Measurements from ENCODE around the gene HSPB6.

DNA sequence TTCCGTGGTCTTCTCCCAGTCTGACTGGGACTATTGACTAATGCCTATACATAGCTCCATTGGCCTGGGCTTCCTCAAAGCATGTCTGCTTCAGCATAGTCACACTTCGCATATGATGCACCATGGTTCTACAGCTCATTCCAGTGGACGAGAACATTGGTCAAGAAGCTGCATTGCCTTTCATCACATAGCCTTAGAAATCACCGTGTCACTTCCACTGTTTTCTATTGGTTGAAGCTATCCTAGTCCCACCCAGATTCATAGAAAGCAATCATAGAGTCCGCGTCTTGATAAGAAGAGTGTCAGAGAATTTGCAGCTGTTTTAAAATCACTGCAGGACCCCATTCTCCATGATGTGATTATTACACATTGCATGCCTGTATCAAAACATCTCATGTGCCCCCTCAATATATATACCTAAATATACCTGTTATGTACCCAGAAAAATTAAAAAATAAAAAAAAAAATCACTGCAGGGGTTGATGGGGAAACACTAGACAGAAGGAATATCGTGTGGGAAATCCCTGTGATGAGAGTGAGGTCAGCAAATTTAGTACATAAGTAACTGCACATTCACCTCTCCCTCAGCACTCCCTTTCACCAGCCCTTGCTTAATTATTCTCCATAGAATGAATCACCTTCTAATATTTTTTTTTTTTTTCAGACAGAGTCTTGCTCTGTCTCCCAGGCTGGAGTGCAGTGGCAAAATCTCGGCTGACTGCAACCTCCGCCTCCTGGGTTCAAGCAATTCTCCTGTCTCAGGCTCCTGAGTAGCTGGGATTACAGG lies 16.4 kb upstream of the HSPB6 start:
- TF ChIP-seq, protein P1, sequence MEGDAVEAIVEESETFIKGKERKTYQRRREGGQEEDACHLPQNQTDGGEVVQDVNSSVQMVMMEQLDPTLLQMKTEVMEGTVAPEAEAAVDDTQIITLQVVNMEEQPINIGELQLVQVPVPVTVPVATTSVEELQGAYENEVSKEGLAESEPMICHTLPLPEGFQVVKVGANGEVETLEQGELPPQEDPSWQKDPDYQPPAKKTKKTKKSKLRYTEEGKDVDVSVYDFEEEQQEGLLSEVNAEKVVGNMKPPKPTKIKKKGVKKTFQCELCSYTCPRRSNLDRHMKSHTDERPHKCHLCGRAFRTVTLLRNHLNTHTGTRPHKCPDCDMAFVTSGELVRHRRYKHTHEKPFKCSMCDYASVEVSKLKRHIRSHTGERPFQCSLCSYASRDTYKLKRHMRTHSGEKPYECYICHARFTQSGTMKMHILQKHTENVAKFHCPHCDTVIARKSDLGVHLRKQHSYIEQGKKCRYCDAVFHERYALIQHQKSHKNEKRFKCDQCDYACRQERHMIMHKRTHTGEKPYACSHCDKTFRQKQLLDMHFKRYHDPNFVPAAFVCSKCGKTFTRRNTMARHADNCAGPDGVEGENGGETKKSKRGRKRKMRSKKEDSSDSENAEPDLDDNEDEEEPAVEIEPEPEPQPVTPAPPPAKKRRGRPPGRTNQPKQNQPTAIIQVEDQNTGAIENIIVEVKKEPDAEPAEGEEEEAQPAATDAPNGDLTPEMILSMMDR (IDR thresholded peaks at IDR 0.05), result no peak
- TF ChIP-seq TCF12 (IDR thresholded peaks at IDR 0.05), result no peak
- no peak for TF ChIP-seq FOXJ3 (CRISPR knock-in tag; IDR thresholded peaks at IDR 0.05)
- TF ChIP-seq, protein P2, sequence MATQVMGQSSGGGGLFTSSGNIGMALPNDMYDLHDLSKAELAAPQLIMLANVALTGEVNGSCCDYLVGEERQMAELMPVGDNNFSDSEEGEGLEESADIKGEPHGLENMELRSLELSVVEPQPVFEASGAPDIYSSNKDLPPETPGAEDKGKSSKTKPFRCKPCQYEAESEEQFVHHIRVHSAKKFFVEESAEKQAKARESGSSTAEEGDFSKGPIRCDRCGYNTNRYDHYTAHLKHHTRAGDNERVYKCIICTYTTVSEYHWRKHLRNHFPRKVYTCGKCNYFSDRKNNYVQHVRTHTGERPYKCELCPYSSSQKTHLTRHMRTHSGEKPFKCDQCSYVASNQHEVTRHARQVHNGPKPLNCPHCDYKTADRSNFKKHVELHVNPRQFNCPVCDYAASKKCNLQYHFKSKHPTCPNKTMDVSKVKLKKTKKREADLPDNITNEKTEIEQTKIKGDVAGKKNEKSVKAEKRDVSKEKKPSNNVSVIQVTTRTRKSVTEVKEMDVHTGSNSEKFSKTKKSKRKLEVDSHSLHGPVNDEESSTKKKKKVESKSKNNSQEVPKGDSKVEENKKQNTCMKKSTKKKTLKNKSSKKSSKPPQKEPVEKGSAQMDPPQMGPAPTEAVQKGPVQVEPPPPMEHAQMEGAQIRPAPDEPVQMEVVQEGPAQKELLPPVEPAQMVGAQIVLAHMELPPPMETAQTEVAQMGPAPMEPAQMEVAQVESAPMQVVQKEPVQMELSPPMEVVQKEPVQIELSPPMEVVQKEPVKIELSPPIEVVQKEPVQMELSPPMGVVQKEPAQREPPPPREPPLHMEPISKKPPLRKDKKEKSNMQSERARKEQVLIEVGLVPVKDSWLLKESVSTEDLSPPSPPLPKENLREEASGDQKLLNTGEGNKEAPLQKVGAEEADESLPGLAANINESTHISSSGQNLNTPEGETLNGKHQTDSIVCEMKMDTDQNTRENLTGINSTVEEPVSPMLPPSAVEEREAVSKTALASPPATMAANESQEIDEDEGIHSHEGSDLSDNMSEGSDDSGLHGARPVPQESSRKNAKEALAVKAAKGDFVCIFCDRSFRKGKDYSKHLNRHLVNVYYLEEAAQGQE (IDR thresholded peaks at IDR 0.05; ENCODE audit: low read depth, low read length), result no peak
- TF ChIP-seq RFX5 (IDR thresholded peaks at IDR 0.05; ENCODE audit: low read length), result no peak
- TF ChIP-seq EP300 (IDR thresholded peaks at IDR 0.05; ENCODE audit: borderline replicate concordance in 1 of 2, low read depth in 1 of 2, low read length in 1 of 2), result no peak
- no peak for TF ChIP-seq RAD21 (IDR thresholded peaks at IDR 0.05; ENCODE audit: low read length)
- TF ChIP-seq POLR2AphosphoS5 (IDR thresholded peaks at IDR 0.05; ENCODE audit: low read depth, low read length), result no peak
- TF ChIP-seq, protein P3, sequence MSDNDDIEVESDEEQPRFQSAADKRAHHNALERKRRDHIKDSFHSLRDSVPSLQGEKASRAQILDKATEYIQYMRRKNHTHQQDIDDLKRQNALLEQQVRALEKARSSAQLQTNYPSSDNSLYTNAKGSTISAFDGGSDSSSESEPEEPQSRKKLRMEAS (IDR thresholded peaks at IDR 0.05; ENCODE audit: low read depth), result no peak
- TF ChIP-seq EZH2phosphoT487 (IDR thresholded peaks at IDR 0.05; ENCODE audit: borderline replicate concordance, low read depth), result no peak
- TF ChIP-seq, protein P4, sequence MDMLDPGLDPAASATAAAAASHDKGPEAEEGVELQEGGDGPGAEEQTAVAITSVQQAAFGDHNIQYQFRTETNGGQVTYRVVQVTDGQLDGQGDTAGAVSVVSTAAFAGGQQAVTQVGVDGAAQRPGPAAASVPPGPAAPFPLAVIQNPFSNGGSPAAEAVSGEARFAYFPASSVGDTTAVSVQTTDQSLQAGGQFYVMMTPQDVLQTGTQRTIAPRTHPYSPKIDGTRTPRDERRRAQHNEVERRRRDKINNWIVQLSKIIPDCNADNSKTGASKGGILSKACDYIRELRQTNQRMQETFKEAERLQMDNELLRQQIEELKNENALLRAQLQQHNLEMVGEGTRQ (IDR thresholded peaks at IDR 0.05; ENCODE audit: borderline replicate concordance, low read depth, low read length), result no peak

All from SK-N-SH (cell line).